GM19238 (cell line): Measurements from ENCODE around the gene DIP2C.
"Not testable (repeated sequence)": the region's sequence is repeated elsewhere in the genome, so short reads cannot be mapped to it uniquely, and the experiment has no call there.

Experiments
- DNase-seq: peaks from one replicate; pipeline ENCODE4 v3.0.0; 2011; ENCODE audit warnings: low spot score; ENCODE audit not compliant: insufficient read length

Gene DIP2C

GRCh38 chr10:310976-311639, 378.4 kb downstream of the DIP2C start:
- DNase-seq: no peak

GRCh38 chr10:310371-310770, 379.1 kb downstream of the DIP2C start:
- no peak for DNase-seq

- no peak for DNase-seq
These were observed 380.8 kb downstream of the DIP2C start for GRCh38 chr10:308572-309085.

GRCh38 chr10:308101-308500, 381.4 kb downstream of the DIP2C start:
- no peak for DNase-seq

- DNase-seq: no peak
These were observed 381.8 kb downstream of the DIP2C start for GRCh38 chr10:307659-308058.

GRCh38 chr10:306675-307185, 382.7 kb downstream of the DIP2C start:
- DNase-seq: no peak

- DNase-seq: no peak
These were observed 383.3 kb downstream of the DIP2C start for GRCh38 chr10:306007-306674.

GRCh38 chr10:305034-305433, 384.4 kb downstream of the DIP2C start:
- DNase-seq: no peak

- no peak for DNase-seq
These were observed 387.9 kb downstream of the DIP2C start for GRCh38 chr10:301536-301935.

- DNase-seq: not testable (repeated sequence)
These were observed 388.9 kb downstream of the DIP2C start for GRCh38 chr10:300580-300979.

GRCh38 chr10:299969-300368, 389.5 kb downstream of the DIP2C start:
- DNase-seq: no peak

- no peak for DNase-seq
These were observed 390.0 kb downstream of the DIP2C start for GRCh38 chr10:299512-299911.

GRCh38 chr10:298033-298432, 391.4 kb downstream of the DIP2C start:
- DNase-seq: no peak

GRCh38 chr10:297567-297966, 391.9 kb downstream of the DIP2C start:
- DNase-seq: no peak

- DNase-seq: no peak
These were observed 395.8 kb downstream of the DIP2C start for GRCh38 chr10:293636-294035.

GRCh38 chr10:290026-290725, 399.3 kb downstream of the DIP2C start:
- no peak for DNase-seq

GRCh38 chr10:289581-289980, 399.9 kb downstream of the DIP2C start:
- DNase-seq: no peak

GRCh38 chr10:288316-289200, 400.9 kb downstream of the DIP2C start:
- DNase-seq: no peak

GRCh38 chr10:287814-288213, 401.7 kb downstream of the DIP2C start:
- no peak for DNase-seq

GRCh38 chr10:287026-287709, 402.3 kb downstream of the DIP2C start:
- DNase-seq: no peak

- no peak for DNase-seq
These were observed 404.3 kb downstream of the DIP2C start for GRCh38 chr10:285216-285615.
